DMS79 treated with DMSO at 0.1 percent for 48 hours (cell line): ENCODE data around the gene SCYL1.
A peak's percentile ranks its signal among the peaks of the same experiment; 100 is the strongest.

Experiments
- DNase-seq: peaks from one replicate; lab custom pipeline; 2025; lab: John Stamatoyannopoulos, UW

SCYL1 gene

GRCh38 chr11:65524741-65525545 lies at the start of gene SCYL1:
SCYL1 (plus strand) TSS chr11:65525083; CDS start chr11:65525154, 71 bp downstream.
- peak; percentile 49 for DNase-seq

GRCh38 chr11:65476632-65477148 lies 48.2 kb upstream of the SCYL1 start:
- DNase-seq: no peak

GRCh38 chr11:65477149-65477965 lies 47.5 kb upstream of the SCYL1 start:
- peak; percentile 90 for DNase-seq

- DNase-seq: no peak
Observed at GRCh38 chr11:65478388-65479183, 46.3 kb upstream of the SCYL1 start.

- peak; percentile 12 for DNase-seq
Observed at GRCh38 chr11:65479184-65480145, 45.4 kb upstream of the SCYL1 start.

GRCh38 chr11:65482306-65482850 lies 42.5 kb upstream of the SCYL1 start:
- no peak for DNase-seq

- DNase-seq: peak; percentile 24
Observed at GRCh38 chr11:65485920-65486219, 39.0 kb upstream of the SCYL1 start.

GRCh38 chr11:65486570-65487466 lies 38.1 kb upstream of the SCYL1 start:
- no peak for DNase-seq

- peak; percentile 99 for DNase-seq
Observed at GRCh38 chr11:65487467-65488272, 37.2 kb upstream of the SCYL1 start.

- DNase-seq: peak; percentile 66
Observed at GRCh38 chr11:65488273-65489034, 36.4 kb upstream of the SCYL1 start.

GRCh38 chr11:65489035-65489705 lies 35.7 kb upstream of the SCYL1 start:
- no peak for DNase-seq

- DNase-seq: peak; percentile 20
Observed at GRCh38 chr11:65489706-65490320, 35.1 kb upstream of the SCYL1 start.

GRCh38 chr11:65491163-65491465 lies 33.8 kb upstream of the SCYL1 start:
- DNase-seq: no peak

GRCh38 chr11:65491614-65492386 lies 33.1 kb upstream of the SCYL1 start:
- peak; percentile 98 for DNase-seq

GRCh38 chr11:65492387-65492636 lies 32.6 kb upstream of the SCYL1 start:
- DNase-seq: no peak

- DNase-seq: peak; percentile 87
Observed at GRCh38 chr11:65492637-65493366, 32.1 kb upstream of the SCYL1 start.
